HepG2 (cell line): ENCODE data around the gene PLXND1. TPM values are rescaled to one million over a fixed set of nuclear protein-coding genes. Genes with fewer than 3 reads are reported as not detected.

ENCODE experiments used
- ATAD3A ChIP-seq: sonication (generic); formaldehyde crosslinking; IDR thresholded peaks from 2 replicates; pipeline ENCODE4 v1.4.0; 2020; ENCODE audit warnings: missing genetic modification reagents
- CHD4 ChIP-seq: fragments of 200-600 bp; sonication (generic); IDR thresholded peaks from 2 replicates; pipeline ENCODE4 v1.7.0; 2017; ENCODE audit warnings: mild to moderate bottlenecking, low read length, borderline replicate concordance
- FOXJ3 ChIP-seq: sonication (generic); formaldehyde crosslinking; IDR thresholded peaks from 2 replicates; pipeline ENCODE4 v1.4.0; 2020; ENCODE audit warnings: missing genetic modification reagents, mild to moderate bottlenecking, borderline replicate concordance
- KLF9 ChIP-seq: IDR thresholded peaks from 2 replicates; pipeline ENCODE4 v1.6.1; 2016; ENCODE audit warnings: low read depth
- MAFF ChIP-seq: IDR thresholded peaks from 2 replicates; pipeline ENCODE4 v1.6.1; 2011; ENCODE audit warnings: low read depth, low read length, improper control_type of control experiment
- PAX8 ChIP-seq: sonication (generic); formaldehyde crosslinking; IDR thresholded peaks from 2 replicates; pipeline ENCODE4 v1.8.0; 2022; ENCODE audit warnings: mild to moderate bottlenecking, missing genetic modification reagents, borderline replicate concordance
- RAD21 ChIP-seq: fragments of 450-650 bp; formaldehyde crosslinking; IDR thresholded peaks from 2 replicates; pipeline ENCODE4 v1.5.0; 2020; ENCODE audit warnings: mild to moderate bottlenecking
- RBM22 ChIP-seq: fragments of 200-400 bp; formaldehyde crosslinking; optimal IDR thresholded peaks from 2 replicates; pipeline ENCODE3; 2017; ENCODE audit warnings: mild to moderate bottlenecking, low read length, moderate library complexity
- REXO4 ChIP-seq: sonication (generic); formaldehyde crosslinking; IDR thresholded peaks from 2 replicates; pipeline ENCODE4 v1.8.0; 2022; ENCODE audit warnings: missing genetic modification reagents, mild to moderate bottlenecking, borderline replicate concordance
- SNAI1 ChIP-seq: sonication (generic); formaldehyde crosslinking; IDR thresholded peaks from 2 replicates; pipeline ENCODE4 v1.5.0; 2020; ENCODE audit warnings: mild to moderate bottlenecking, missing genetic modification reagents, borderline replicate concordance
- SP1 ChIP-seq, 2 experiments: fragments of 450-650 bp in 1 of 2; sonication (generic) in 1 of 2; formaldehyde crosslinking in 1 of 2; IDR thresholded peaks; 2 replicates each; pipeline versions ENCODE4 v1.4.0 to v1.6.1; 2016 to 2020; ENCODE audit warnings: missing genetic modification reagents in 1 of 2
- TCF7L2 ChIP-seq: IDR thresholded peaks from 2 replicates; pipeline ENCODE4 v1.6.1; 2011; ENCODE audit warnings: mild to moderate bottlenecking, low read depth, low read length, moderate library complexity
- TEAD3 ChIP-seq: optimal IDR thresholded peaks from 2 replicates; pipeline ENCODE3; 2016; ENCODE audit warnings: borderline replicate concordance
- ZMAT3 ChIP-seq: sonication (generic); formaldehyde crosslinking; conservative IDR thresholded peaks from 2 replicates; pipeline ENCODE4 v1.7.0; 2021; ENCODE audit warnings: missing genetic modification reagents
- ZNF570 ChIP-seq: sonication (generic); formaldehyde crosslinking; IDR thresholded peaks from 2 replicates; pipeline ENCODE4 v1.4.0; 2020; ENCODE audit warnings: mild to moderate bottlenecking, missing genetic modification reagents, borderline replicate concordance
- polyA plus RNA-seq, 8 experiments: library from polyadenylated mRNA; depleted of rRNA in 3 of 8; stranded (reverse) in 7 of 8; unstranded in 1 of 8; fragments of >200 nt; fragmentation: Illumina TruSeq in 4 of 8; extraction: Trizol in 4 of 8; gene quantifications; 2 replicates each; pipeline versions ENCODE4 v1.2.1 to v1.2.3, GENCODE V29; 2011 to 2016; ENCODE audit warnings: low read depth in 4 of 8, missing spikeins in 1 of 8, mixed read lengths in 1 of 8; ENCODE audit not compliant: insufficient read depth in 1 of 8
- total RNA-seq, 5 experiments: library from RNA; depleted of rRNA; stranded (reverse); fragments of >200 nt; fragmentation: Illumina TruSeq; extraction: Trizol; gene quantifications; 2 replicates each; pipeline ENCODE4 v1.2.3, GENCODE V29; 2016; ENCODE audit warnings: low read depth in 1 of 5
- TF ChIP-seq, protein P1 (sequence below): sonication (generic); formaldehyde crosslinking; IDR thresholded peaks from 2 replicates; pipeline ENCODE4 v1.4.0; 2020; ENCODE audit warnings: mild to moderate bottlenecking, missing genetic modification reagents
- TF ChIP-seq, protein P2 (sequence below): sonication (generic); formaldehyde crosslinking; IDR thresholded peaks from 2 replicates; pipeline ENCODE4 v1.4.0; 2020; ENCODE audit warnings: missing genetic modification reagents
- TF ChIP-seq, protein P3 (sequence below): sonication (generic); formaldehyde crosslinking; IDR thresholded peaks from 2 replicates; pipeline ENCODE4 v1.4.0; 2020; ENCODE audit warnings: mild to moderate bottlenecking, low read depth, missing genetic modification reagents
- TF ChIP-seq, protein P4 (sequence below): sonication (generic); formaldehyde crosslinking; IDR thresholded peaks from 2 replicates; pipeline ENCODE4 v1.4.0; 2020; ENCODE audit warnings: low read depth, missing genetic modification reagents
- TF ChIP-seq, protein P5 (sequence below): sonication (generic); formaldehyde crosslinking; IDR thresholded peaks from 2 replicates; pipeline ENCODE4 v1.4.0; 2020; ENCODE audit warnings: missing genetic modification reagents, borderline replicate concordance

The PLXND1 gene
- total and polyA plus RNA-seq, 2 of the 13 experiments (the other 11 are each of a cell fraction or from before 2014, with no cell fraction given), result 15.9 to 42.0 TPM

DNA sequence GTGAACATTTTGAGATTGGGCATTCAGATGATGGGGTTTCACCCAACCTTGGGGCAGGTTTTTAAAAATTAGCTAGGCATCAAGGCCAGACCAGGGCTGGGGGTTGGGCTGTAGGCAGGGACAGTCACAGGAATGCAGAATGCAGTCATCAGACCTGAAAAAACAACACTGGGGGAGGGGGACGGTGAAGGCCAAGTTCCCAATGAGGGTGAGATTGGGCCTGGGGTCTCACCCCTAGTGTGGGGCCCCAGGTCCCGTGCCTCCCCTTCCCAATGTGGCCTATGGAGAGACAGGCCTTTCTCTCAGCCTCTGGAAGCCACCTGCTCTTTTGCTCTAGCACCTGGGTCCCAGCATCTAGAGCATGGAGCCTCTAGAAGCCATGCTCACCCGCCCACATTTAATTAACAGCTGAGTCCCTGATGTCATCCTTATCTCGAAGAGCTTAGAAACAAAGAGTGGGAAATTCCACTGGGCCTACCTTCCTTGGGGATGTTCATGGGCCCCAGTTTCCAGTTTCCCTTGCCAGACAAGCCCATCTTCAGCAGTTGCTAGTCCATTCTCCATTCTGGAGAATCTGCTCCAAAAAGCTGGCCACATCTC lies 71.9 kb downstream of the PLXND1 start (continued):
- TF ChIP-seq TEAD3 (CRISPR knock-in tag) (peak; percentile 86), FOXJ3 (CRISPR knock-in tag) (no peak), ZNF570 (CRISPR knock-in tag) (no peak), PAX8 (CRISPR knock-in tag) (no peak), KLF9 (CRISPR knock-in tag) (no peak), TCF7L2 (no peak), SNAI1 (CRISPR knock-in tag) (no peak), REXO4 (no peak), MAFF (no peak), ATAD3A (no peak), RBM22 (no peak), ZMAT3 (CRISPR knock-in tag) (no peak), CHD4 (no peak), SP1 (IDR thresholded peaks at IDR 0.05) (no peak), SP1 (CRISPR knock-in tag; IDR thresholded peaks at IDR 0.05) (no peak), RAD21 (no peak)
- TF ChIP-seq, protein P1, sequence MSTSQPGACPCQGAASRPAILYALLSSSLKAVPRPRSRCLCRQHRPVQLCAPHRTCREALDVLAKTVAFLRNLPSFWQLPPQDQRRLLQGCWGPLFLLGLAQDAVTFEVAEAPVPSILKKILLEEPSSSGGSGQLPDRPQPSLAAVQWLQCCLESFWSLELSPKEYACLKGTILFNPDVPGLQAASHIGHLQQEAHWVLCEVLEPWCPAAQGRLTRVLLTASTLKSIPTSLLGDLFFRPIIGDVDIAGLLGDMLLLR (CRISPR knock-in tag), result no peak
- TF ChIP-seq, protein P2, sequence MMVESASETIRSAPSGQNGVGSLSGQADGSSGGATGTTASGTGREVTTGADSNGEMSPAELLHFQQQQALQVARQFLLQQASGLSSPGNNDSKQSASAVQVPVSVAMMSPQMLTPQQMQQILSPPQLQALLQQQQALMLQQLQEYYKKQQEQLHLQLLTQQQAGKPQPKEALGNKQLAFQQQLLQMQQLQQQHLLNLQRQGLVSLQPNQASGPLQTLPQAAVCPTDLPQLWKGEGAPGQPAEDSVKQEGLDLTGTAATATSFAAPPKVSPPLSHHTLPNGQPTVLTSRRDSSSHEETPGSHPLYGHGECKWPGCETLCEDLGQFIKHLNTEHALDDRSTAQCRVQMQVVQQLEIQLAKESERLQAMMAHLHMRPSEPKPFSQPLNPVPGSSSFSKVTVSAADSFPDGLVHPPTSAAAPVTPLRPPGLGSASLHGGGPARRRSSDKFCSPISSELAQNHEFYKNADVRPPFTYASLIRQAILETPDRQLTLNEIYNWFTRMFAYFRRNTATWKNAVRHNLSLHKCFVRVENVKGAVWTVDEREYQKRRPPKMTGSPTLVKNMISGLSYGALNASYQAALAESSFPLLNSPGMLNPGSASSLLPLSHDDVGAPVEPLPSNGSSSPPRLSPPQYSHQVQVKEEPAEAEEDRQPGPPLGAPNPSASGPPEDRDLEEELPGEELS, result peak; percentile 68
- TF ChIP-seq, protein P3, sequence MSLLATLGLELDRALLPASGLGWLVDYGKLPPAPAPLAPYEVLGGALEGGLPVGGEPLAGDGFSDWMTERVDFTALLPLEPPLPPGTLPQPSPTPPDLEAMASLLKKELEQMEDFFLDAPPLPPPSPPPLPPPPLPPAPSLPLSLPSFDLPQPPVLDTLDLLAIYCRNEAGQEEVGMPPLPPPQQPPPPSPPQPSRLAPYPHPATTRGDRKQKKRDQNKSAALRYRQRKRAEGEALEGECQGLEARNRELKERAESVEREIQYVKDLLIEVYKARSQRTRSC (CRISPR knock-in tag), result no peak
- TF ChIP-seq, protein P4, sequence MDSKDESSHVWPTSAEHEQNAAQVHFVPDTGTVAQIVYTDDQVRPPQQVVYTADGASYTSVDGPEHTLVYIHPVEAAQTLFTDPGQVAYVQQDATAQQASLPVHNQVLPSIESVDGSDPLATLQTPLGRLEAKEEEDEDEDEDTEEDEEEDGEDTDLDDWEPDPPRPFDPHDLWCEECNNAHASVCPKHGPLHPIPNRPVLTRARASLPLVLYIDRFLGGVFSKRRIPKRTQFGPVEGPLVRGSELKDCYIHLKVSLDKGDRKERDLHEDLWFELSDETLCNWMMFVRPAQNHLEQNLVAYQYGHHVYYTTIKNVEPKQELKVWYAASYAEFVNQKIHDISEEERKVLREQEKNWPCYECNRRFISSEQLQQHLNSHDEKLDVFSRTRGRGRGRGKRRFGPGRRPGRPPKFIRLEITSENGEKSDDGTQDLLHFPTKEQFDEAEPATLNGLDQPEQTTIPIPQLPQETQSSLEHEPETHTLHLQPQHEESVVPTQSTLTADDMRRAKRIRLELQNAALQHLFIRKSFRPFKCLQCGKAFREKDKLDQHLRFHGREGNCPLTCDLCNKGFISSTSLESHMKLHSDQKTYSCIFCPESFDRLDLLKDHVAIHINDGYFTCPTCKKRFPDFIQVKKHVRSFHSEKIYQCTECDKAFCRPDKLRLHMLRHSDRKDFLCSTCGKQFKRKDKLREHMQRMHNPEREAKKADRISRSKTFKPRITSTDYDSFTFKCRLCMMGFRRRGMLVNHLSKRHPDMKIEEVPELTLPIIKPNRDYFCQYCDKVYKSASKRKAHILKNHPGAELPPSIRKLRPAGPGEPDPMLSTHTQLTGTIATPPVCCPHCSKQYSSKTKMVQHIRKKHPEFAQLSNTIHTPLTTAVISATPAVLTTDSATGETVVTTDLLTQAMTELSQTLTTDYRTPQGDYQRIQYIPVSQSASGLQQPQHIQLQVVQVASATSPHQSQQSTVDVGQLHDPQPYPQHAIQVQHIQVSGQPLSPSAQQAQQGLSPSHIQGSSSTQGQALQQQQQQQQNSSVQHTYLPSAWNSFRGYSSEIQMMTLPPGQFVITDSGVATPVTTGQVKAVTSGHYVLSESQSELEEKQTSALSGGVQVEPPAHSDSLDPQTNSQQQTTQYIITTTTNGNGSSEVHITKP (CRISPR knock-in tag), result no peak
- TF ChIP-seq, protein P5, sequence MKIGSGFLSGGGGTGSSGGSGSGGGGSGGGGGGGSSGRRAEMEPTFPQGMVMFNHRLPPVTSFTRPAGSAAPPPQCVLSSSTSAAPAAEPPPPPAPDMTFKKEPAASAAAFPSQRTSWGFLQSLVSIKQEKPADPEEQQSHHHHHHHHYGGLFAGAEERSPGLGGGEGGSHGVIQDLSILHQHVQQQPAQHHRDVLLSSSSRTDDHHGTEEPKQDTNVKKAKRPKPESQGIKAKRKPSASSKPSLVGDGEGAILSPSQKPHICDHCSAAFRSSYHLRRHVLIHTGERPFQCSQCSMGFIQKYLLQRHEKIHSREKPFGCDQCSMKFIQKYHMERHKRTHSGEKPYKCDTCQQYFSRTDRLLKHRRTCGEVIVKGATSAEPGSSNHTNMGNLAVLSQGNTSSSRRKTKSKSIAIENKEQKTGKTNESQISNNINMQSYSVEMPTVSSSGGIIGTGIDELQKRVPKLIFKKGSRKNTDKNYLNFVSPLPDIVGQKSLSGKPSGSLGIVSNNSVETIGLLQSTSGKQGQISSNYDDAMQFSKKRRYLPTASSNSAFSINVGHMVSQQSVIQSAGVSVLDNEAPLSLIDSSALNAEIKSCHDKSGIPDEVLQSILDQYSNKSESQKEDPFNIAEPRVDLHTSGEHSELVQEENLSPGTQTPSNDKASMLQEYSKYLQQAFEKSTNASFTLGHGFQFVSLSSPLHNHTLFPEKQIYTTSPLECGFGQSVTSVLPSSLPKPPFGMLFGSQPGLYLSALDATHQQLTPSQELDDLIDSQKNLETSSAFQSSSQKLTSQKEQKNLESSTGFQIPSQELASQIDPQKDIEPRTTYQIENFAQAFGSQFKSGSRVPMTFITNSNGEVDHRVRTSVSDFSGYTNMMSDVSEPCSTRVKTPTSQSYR (CRISPR knock-in tag), result peak; percentile 95
